ENCODE data around the gene SDHAF2. TPM values are rescaled to one million over a fixed set of nuclear protein-coding genes. Genes with fewer than 3 reads are reported as not detected.

Gene SDHAF2
- total and polyA plus RNA-seq, 2 donors (not counting 1 experiment from before 2014, with no cell fraction given), result 61.8 to 65.3 TPM

- peak; percentile 23 to 45 for DNase-seq (ENCODE audit: low read depth in 2 of 2)
These were observed 58.8 kb downstream of the SDHAF2 start for GRCh38 chr11:61488651-61489291.

GRCh38 chr11:61489833-61490721 lies 60.2 kb downstream of the SDHAF2 start:
- Histone ChIP-seq H3K79me2 (ENCODE audit: control insufficient read depth, insufficient read depth, low read length) (no peaks in the 10 kb centered on the region), H3K4me3 (replicated peaks in 1 of 4; ENCODE audit: control extremely low read depth in 1 of 4, insufficient read depth in 1 of 4, low read depth in 3 of 4, low read length in 4 of 4) (peak overlapping the region in 1 of 4 experiments; percentile 14), H3K9ac (ENCODE audit: insufficient read depth, low read length) (no peak overlapping the region), H3K27ac (ENCODE audit: insufficient read depth, low read length) (no peak overlapping the region), H2AFZ (ENCODE audit: low read length) (no peak overlapping the region), H3K9me3 (ENCODE audit: control insufficient read depth, insufficient read depth, low read depth, low read length) (no peaks in the 10 kb centered on the region), H3K4me2 (ENCODE audit: extremely low read depth, insufficient read depth, low read length) (peak overlapping the region; percentile 23), H3K27me3 (ENCODE audit: control insufficient read depth, insufficient read depth, low read length) (peaks cover 7% of the 10 kb centered on the region), H3K36me3 (ENCODE audit: control insufficient read depth, insufficient read depth, low read length) (no peaks in the 10 kb centered on the region), H4K20me1 (ENCODE audit: control insufficient read depth, extremely low read depth, insufficient read depth, low read length) (no peaks in the 10 kb centered on the region), H3K4me1 (ENCODE audit: control insufficient read depth, extremely low read depth, insufficient read depth, low read length) (peaks cover 17% of the 10 kb centered on the region)
- no peak for TF ChIP-seq EZH2 (IDR thresholded peaks at IDR 0.05; ENCODE audit: low read length, missing control alignments)
- no peak for TF ChIP-seq CTCF (conservative IDR thresholded peaks at IDR 0.05 in 1 of 2, IDR thresholded peaks at IDR 0.05 in 1 of 2; ENCODE audit: low read depth in 1 of 2, low read length in 2 of 2)
- DNase-seq (ENCODE audit: low read depth in 2 of 2), result peak; percentile 36 to 75

More at GRCh38 chr11:61488651-61489291, 58.8 kb downstream of the SDHAF2 start:
- Histone ChIP-seq H2AFZ (ENCODE audit: low read length) (peak overlapping the region; percentile 74), H3K79me2 (ENCODE audit: control insufficient read depth, insufficient read depth, low read length) (no peaks in the 10 kb centered on the region), H3K4me3 (replicated peaks in 1 of 4; ENCODE audit: control extremely low read depth in 1 of 4, insufficient read depth in 1 of 4, low read depth in 3 of 4, low read length in 4 of 4) (peak overlapping the region in 2 of 4 experiments; percentile 6 to 20), H3K9me3 (ENCODE audit: control insufficient read depth, insufficient read depth, low read depth, low read length) (no peaks in the 10 kb centered on the region), H3K4me2 (ENCODE audit: extremely low read depth, insufficient read depth, low read length) (no peak overlapping the region), H3K27ac (ENCODE audit: insufficient read depth, low read length) (no peak overlapping the region), H3K9ac (ENCODE audit: insufficient read depth, low read length) (no peak overlapping the region), H4K20me1 (ENCODE audit: control insufficient read depth, extremely low read depth, insufficient read depth, low read length) (no peaks in the 10 kb centered on the region), H3K4me1 (ENCODE audit: control insufficient read depth, extremely low read depth, insufficient read depth, low read length) (peaks cover 17% of the 10 kb centered on the region), H3K27me3 (ENCODE audit: control insufficient read depth, insufficient read depth, low read length) (peaks cover 7% of the 10 kb centered on the region), H3K36me3 (ENCODE audit: control insufficient read depth, insufficient read depth, low read length) (no peaks in the 10 kb centered on the region)
- TF ChIP-seq EZH2 (IDR thresholded peaks at IDR 0.05; ENCODE audit: low read length, missing control alignments) (no peak), CTCF (conservative IDR thresholded peaks at IDR 0.05 in 1 of 2, IDR thresholded peaks at IDR 0.05 in 1 of 2; ENCODE audit: low read depth in 1 of 2, low read length in 2 of 2) (no peak)

GRCh38 chr11:61491736-61492395 lies 61.9 kb downstream of the SDHAF2 start:
- Histone ChIP-seq H3K4me1 (ENCODE audit: control insufficient read depth, extremely low read depth, insufficient read depth, low read length) (peaks cover 17% of the 10 kb centered on the region), H3K79me2 (ENCODE audit: control insufficient read depth, insufficient read depth, low read length) (no peaks in the 10 kb centered on the region), H3K9ac (ENCODE audit: insufficient read depth, low read length) (no peak overlapping the region), H3K27ac (ENCODE audit: insufficient read depth, low read length) (no peak overlapping the region), H4K20me1 (ENCODE audit: control insufficient read depth, extremely low read depth, insufficient read depth, low read length) (no peaks in the 10 kb centered on the region), H3K4me2 (ENCODE audit: extremely low read depth, insufficient read depth, low read length) (no peak overlapping the region), H3K4me3 (replicated peaks in 1 of 4; ENCODE audit: control extremely low read depth in 1 of 4, insufficient read depth in 1 of 4, low read depth in 3 of 4, low read length in 4 of 4) (no peak overlapping the region), H3K9me3 (ENCODE audit: control insufficient read depth, insufficient read depth, low read depth, low read length) (no peaks in the 10 kb centered on the region), H3K27me3 (ENCODE audit: control insufficient read depth, insufficient read depth, low read length) (no peaks in the 10 kb centered on the region), H3K36me3 (ENCODE audit: control insufficient read depth, insufficient read depth, low read length) (no peaks in the 10 kb centered on the region), H2AFZ (ENCODE audit: low read length) (no peak overlapping the region)
- TF ChIP-seq EZH2 (IDR thresholded peaks at IDR 0.05; ENCODE audit: low read length, missing control alignments), result no peak
- TF ChIP-seq CTCF (conservative IDR thresholded peaks at IDR 0.05 in 1 of 2, IDR thresholded peaks at IDR 0.05 in 1 of 2; ENCODE audit: low read depth in 1 of 2, low read length in 2 of 2), result no peak
- no peak for DNase-seq (ENCODE audit: low read depth in 2 of 2)
